GM12878 (cell line): Measurements from ENCODE around the gene KIAA1217. TPM values are rescaled to one million over a fixed set of nuclear protein-coding genes. Genes with fewer than 3 reads are reported as not detected.

Experiments used
- ATAC-seq: fragments of 200-7000 bp; cut with Tn5 transposase; 3 replicates; pipeline ENCODE4 v1.9.1; 2020; ENCODE audit warnings: mild to moderate bottlenecking, moderate library complexity
- BruUV-seq: library from RNA; stranded (reverse); fragments of 400-500 nt; replicated peaks from 2 replicates; lab custom pipeline; 2021; lab: Mats Ljungman, UMichigan
- CTCF ChIA-PET: fragments of 300-600 bp; sonication (Branson Sonifier 250); formaldehyde crosslinking; extraction: SDS; loops from one replicate; lab custom pipeline; 2021; ENCODE audit warnings: inconsistent platforms; lab: Yijun Ruan, JAX
- POLR2A ChIA-PET: fragments of 350-600 bp; formaldehyde crosslinking; extraction: SDS; loops from one replicate; lab custom pipeline; 2021; ENCODE audit warnings: inconsistent platforms; lab: Charles Lee
- RAD21 ChIA-PET: fragments of 300-600 bp; sonication (Branson Sonifier 250); formaldehyde crosslinking; loops from one replicate; lab custom pipeline; 2023; ENCODE audit warnings: antibody characterized with exemption; ENCODE audit not compliant: unreplicated experiment; lab: Charles Lee
- SMC1A ChIA-PET: fragments of 300-600 bp; sonication (Branson Sonifier 250); formaldehyde crosslinking; loops from one replicate; lab custom pipeline; 2023; ENCODE audit not compliant: unreplicated experiment, uncharacterized antibody; lab: Charles Lee
- DNase-seq: peaks from one replicate; pipeline ENCODE4 v3.0.0-alpha.2; 2011; ENCODE audit warnings: low read depth, low spot score
- FAIRE-seq: peaks from 3 replicates; lab custom pipeline; 2011; peaks lifted over from hg19 to GRCh38; lab: Jason Lieb, UNC
- H2AFZ ChIP-seq: 2 replicates; pipeline ENCODE4 v1.6.0; 2011; ENCODE audit warnings: low read depth, low read length, control low read depth; ENCODE audit not compliant: control insufficient read depth
- H3K27ac ChIP-seq: 2 replicates; pipeline ENCODE4 v1.5.1; 2011; ENCODE audit warnings: control low read depth; ENCODE audit not compliant: control insufficient read depth, insufficient read depth
- H3K27me3 ChIP-seq, 2 experiments: replicated peaks in 1 of 2; 2 replicates each; pipeline versions ENCODE4 v1.6.0 to v1.6.1; 2011; ENCODE audit warnings: low read length in 1 of 2; ENCODE audit not compliant: control insufficient read depth in 2 of 2, insufficient read depth in 2 of 2
- H3K36me3 ChIP-seq, 2 experiments: 2 replicates each; pipeline ENCODE4 v1.5.1; 2011; ENCODE audit warnings: low read length in 1 of 2; ENCODE audit not compliant: control insufficient read depth in 2 of 2, insufficient read depth in 2 of 2
- H3K4me1 ChIP-seq: 2 replicates; pipeline ENCODE4 v1.6.1; 2011; ENCODE audit warnings: mild to moderate bottlenecking, low read length, moderate library complexity, mixed read lengths; ENCODE audit not compliant: control insufficient read depth, insufficient read depth
- H3K4me2 ChIP-seq: 2 replicates; pipeline ENCODE4 v1.6.0; 2011; ENCODE audit warnings: control low read depth; ENCODE audit not compliant: control insufficient read depth, insufficient read depth
- H3K4me3 ChIP-seq: fragments of 200-600 bp; sonication (generic); 2 replicates; pipeline ENCODE4 v1.5.1; 2016
- H3K79me2 ChIP-seq: 2 replicates; pipeline ENCODE4 v1.6.0; 2011; ENCODE audit warnings: low read length; ENCODE audit not compliant: control insufficient read depth, insufficient read depth
- H3K9ac ChIP-seq: 2 replicates; pipeline ENCODE4 v1.8.0; 2011; ENCODE audit warnings: low read length, control low read depth, mixed read lengths; ENCODE audit not compliant: control insufficient read depth, insufficient read depth
- H3K9me3 ChIP-seq: replicated peaks from 3 replicates; pipeline ENCODE4 v1.5.1; 2011; ENCODE audit warnings: mild to moderate bottlenecking, low read length; ENCODE audit not compliant: control insufficient read depth, insufficient read depth
- H4K20me1 ChIP-seq: 2 replicates; pipeline ENCODE4 v1.6.0; 2011; ENCODE audit not compliant: control insufficient read depth, insufficient read depth
- E2F8 ChIP-seq: fragments of 450-650 bp; IDR thresholded peaks from 2 replicates; pipeline ENCODE4 v1.6.1; 2018; ENCODE audit warnings: mild to moderate bottlenecking, low read depth, moderate library complexity; ENCODE audit not compliant: partially characterized antibody
- IRF4 ChIP-seq: IDR thresholded peaks from 2 replicates; pipeline ENCODE4 v1.6.1; 2011; ENCODE audit warnings: low read depth, low read length
- KDM1A ChIP-seq: fragments of 200-600 bp; sonication (generic); IDR thresholded peaks from 2 replicates; pipeline ENCODE4 v1.6.1; 2016; ENCODE audit warnings: borderline replicate concordance
- POLR2AphosphoS5 ChIP-seq: IDR thresholded peaks from 2 replicates; pipeline ENCODE4 v1.6.1; 2011; ENCODE audit warnings: mild to moderate bottlenecking, low read length, inconsistent platforms
- USF2 ChIP-seq: IDR thresholded peaks from 2 replicates; pipeline ENCODE4 v1.6.1; 2011; ENCODE audit warnings: low read depth, low read length, improper control_type of control experiment, borderline replicate concordance
- WRNIP1 ChIP-seq: IDR thresholded peaks from 2 replicates; pipeline ENCODE4 v1.6.1; 2011; ENCODE audit warnings: low read depth, low read length, improper control_type of control experiment, borderline replicate concordance
- WGBS: methylation state at CpG from one replicate; pipeline ENCODE4 v1.1.6; 2016; ENCODE audit warnings: low lambda C conversion rate; ENCODE audit not compliant: insufficient replicate concordance, insufficient coverage; ENCODE audit errors: missing lambda C conversion rate; 5-methylcytosine and 5-hydroxymethylcytosine counted together
- in situ Hi-C: fragments of 300-500 bp; cut with MboI; formaldehyde crosslinking; loops from 9 replicates; pipeline ENCODE4 v1.14.3; 2018; ENCODE audit warnings: mixed read lengths
- intact Hi-C: fragments of 100-400 bp; cut with micrococcal nuclease; formaldehyde crosslinking; loops from one replicate; pipeline ENCODE4 v1.14.2; 2022; ENCODE audit not compliant: unreplicated experiment
- polyA plus RNA-seq, 11 experiments: library from polyadenylated mRNA; depleted of rRNA in 4 of 11; unstranded in 6 of 11; stranded (reverse) in 5 of 11; fragments of >200 nt; fragmentation: Nextera tagmentation in 4 of 11; fragmentation: Illumina TruSeq in 1 of 11; extraction: Ambion mirVana in 4 of 11; extraction: Trizol in 1 of 11; gene quantifications; 1 replicate in 1 of 11; 2 replicates in 10 of 11; pipeline versions ENCODE4 v1.2.1 to v1.2.3, GENCODE V29; 2011 to 2016; ENCODE audit warnings: inconsistent platforms in 2 of 11, missing spikeins in 2 of 11, low read depth in 1 of 11
- total RNA-seq, 4 experiments: library from RNA; depleted of rRNA in 3 of 4; stranded (reverse); fragments of >200 nt in 3 of 4; fragmentation: Illumina TruSeq in 1 of 4; extraction: Trizol in 1 of 4; gene quantifications; 2 replicates each; pipeline versions ENCODE4 v1.2.1 to v1.2.3, GENCODE V29; 2013 to 2021

The KIAA1217 gene
- total and polyA plus RNA-seq, 10 of the 15 experiments (the other 5 are each of a cell fraction or from before 2014, with no cell fraction given) = 0.57 to 3.8 (median 2.1) TPM

DNA sequence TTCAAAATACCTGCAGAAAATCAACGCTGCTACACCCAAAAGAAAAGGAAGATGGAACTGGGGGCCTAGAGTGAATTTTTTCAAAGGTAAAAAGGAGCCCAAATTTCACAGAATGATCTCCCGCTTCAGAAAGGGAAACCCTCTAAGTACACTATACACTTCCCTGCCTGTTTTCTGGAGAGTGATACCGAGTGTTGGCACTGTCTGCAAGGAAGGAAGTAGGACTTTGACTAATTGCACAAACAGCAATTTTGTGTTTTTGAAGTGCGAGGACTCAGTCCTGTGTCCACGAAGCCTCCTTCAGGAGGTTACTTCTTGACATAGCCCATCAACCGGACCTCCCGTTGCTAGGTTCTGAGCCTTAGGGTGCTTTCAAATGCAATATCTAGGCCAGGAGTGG is 106.3 kb downstream of the KIAA1217 start:
- no peak for DNase-seq
- no peaks in the 10 kb centered on the region for H3K4me1 ChIP-seq
- H3K27ac ChIP-seq = no peak overlapping the region
- no peaks in the 10 kb centered on the region for H4K20me1 ChIP-seq
- H3K4me2 ChIP-seq = no peak overlapping the region
- H3K9ac ChIP-seq = no peak overlapping the region
- no peak for FAIRE-seq
- no TSS peak for BruUV-seq
- TF ChIP-seq KDM1A = no peak
- no peak for TF ChIP-seq E2F8
- TF ChIP-seq WRNIP1 = no peak
- no peak for TF ChIP-seq USF2
- no peak for TF ChIP-seq IRF4
- no peak for TF ChIP-seq POLR2AphosphoS5
- H3K27me3 ChIP-seq = no peaks in the 10 kb centered on the region
- no peak for ATAC-seq
- no peaks in the 10 kb centered on the region for H3K36me3 ChIP-seq
- RAD21 ChIA-PET = no interaction called here
- no peaks in the 10 kb centered on the region; the same call in 2 of the 3 replicates for H3K9me3 ChIP-seq
- no peak overlapping the region for H3K4me3 ChIP-seq
- CTCF ChIA-PET = interaction anchor here (1.3 kb wide), 1 partner anchor 46 kb away, joined by 3 read pairs; no protein-coding TSS in a partner anchor
- intact Hi-C loops = no loop called here
- POLR2A ChIA-PET = no interaction called here
- in situ Hi-C loops = no loop called here
- no peaks in the 10 kb centered on the region for H3K79me2 ChIP-seq
- no peak overlapping the region for H2AFZ ChIP-seq
- WGBS = 56% methylated on average over 7 of the region's 7 CpGs
- SMC1A ChIA-PET = interaction anchor here (1.6 kb wide), 1 partner anchor 18 kb away, joined by 4 read pairs; no protein-coding TSS in a partner anchor
